Measurements from ENCODE around the gene USP15. TPM values are rescaled to one million over a fixed set of nuclear protein-coding genes. Genes with fewer than 3 reads are reported as not detected.

USP15 gene
- total RNA-seq, 3 donors from 2014 or later (not counting 1 experiment from before 2014, with no cell fraction given), result 188 to 251 (median 197) TPM

- no peak for DNase-seq
- H3K36me3 ChIP-seq (ENCODE audit: control insufficient read depth, insufficient read depth, low read length), result peaks cover 5% of the 10 kb centered on the region
- no peaks in the 10 kb centered on the region for H3K4me1 ChIP-seq (ENCODE audit: control insufficient read depth, insufficient read depth, low read length)
- H3K27me3 ChIP-seq (ENCODE audit: control insufficient read depth, insufficient read depth, low read length), result no peaks in the 10 kb centered on the region
- H3K27me3 Mint-ChIP-seq (ENCODE audit: low read depth in 2 of 2), result no peaks in the 10 kb centered on the region
- no peak for TF ChIP-seq CTCF (IDR thresholded peaks at IDR 0.05)
- no peaks in the 10 kb centered on the region for H3K9me3 ChIP-seq (ENCODE audit: control insufficient read depth, insufficient read depth, low read length)
- peaks cover 49 to 54% of the 10 kb centered on the region in 2 donors for H3K4me1 Mint-ChIP-seq
- no peak for ATAC-seq
- no peak overlapping the region for H3K27ac ChIP-seq (ENCODE audit: low read length)
- H3K9me3 Mint-ChIP-seq, result peaks cover 0 to 2% of the 10 kb centered on the region in 2 donors
- no peaks in the 10 kb centered on the region for H3K36me3 Mint-ChIP-seq
- WGBS (ENCODE audit: insufficient coverage), result 94% methylated on average over 2 of the region's 3 CpGs
- no peak overlapping the region for H3K27ac Mint-ChIP-seq
- intact Hi-C loops (cut with micrococcal nuclease), result no loop called here
- no peak overlapping the region for H3K4me3 Mint-ChIP-seq
- no peak overlapping the region for H3K4me3 ChIP-seq (ENCODE audit: low read length)
These were observed 110.0 kb downstream of the USP15 start for GRCh38 chr12:62370189-62370588.

- intact Hi-C loops (cut with micrococcal nuclease), result no loop called here
- Histone ChIP-seq H3K27me3 (ENCODE audit: control insufficient read depth, insufficient read depth, low read length) (no peaks in the 10 kb centered on the region), H3K9me3 (ENCODE audit: control insufficient read depth, insufficient read depth, low read length) (no peaks in the 10 kb centered on the region), H3K27ac (ENCODE audit: low read length) (no peak overlapping the region), H3K4me1 (ENCODE audit: control insufficient read depth, insufficient read depth, low read length) (no peaks in the 10 kb centered on the region), H3K4me3 (ENCODE audit: low read length) (no peak overlapping the region), H3K36me3 (ENCODE audit: control insufficient read depth, insufficient read depth, low read length) (peaks cover 5% of the 10 kb centered on the region)
- H3K27me3 Mint-ChIP-seq (ENCODE audit: low read depth in 2 of 2), result no peaks in the 10 kb centered on the region
- H3K4me1 Mint-ChIP-seq, result peaks cover 40 to 45% of the 10 kb centered on the region in 2 donors
- no peak for TF ChIP-seq CTCF (IDR thresholded peaks at IDR 0.05)
- peaks cover 0 to 2% of the 10 kb centered on the region in 2 donors for H3K9me3 Mint-ChIP-seq
- no peak for ATAC-seq
- DNase-seq, result no peak
- H3K36me3 Mint-ChIP-seq, result no peaks in the 10 kb centered on the region
- H3K4me3 Mint-ChIP-seq, result no peak overlapping the region
- WGBS (ENCODE audit: insufficient coverage), result 100% methylated on average over 2 of the region's 4 CpGs
- H3K27ac Mint-ChIP-seq, result no peak overlapping the region
These were observed 111.5 kb downstream of the USP15 start for GRCh38 chr12:62371661-62372060.

GRCh38 chr12:62372134-62372533, 111.9 kb downstream of the USP15 start:
- no peak for DNase-seq
- Histone ChIP-seq H3K36me3 (ENCODE audit: control insufficient read depth, insufficient read depth, low read length) (peaks cover 5% of the 10 kb centered on the region), H3K4me1 (ENCODE audit: control insufficient read depth, insufficient read depth, low read length) (no peaks in the 10 kb centered on the region), H3K4me3 (ENCODE audit: low read length) (no peak overlapping the region), H3K27me3 (ENCODE audit: control insufficient read depth, insufficient read depth, low read length) (no peaks in the 10 kb centered on the region), H3K9me3 (ENCODE audit: control insufficient read depth, insufficient read depth, low read length) (no peaks in the 10 kb centered on the region), H3K27ac (ENCODE audit: low read length) (no peak overlapping the region)
- no CpG with 5 or more reads among the region's 2 CpGs for WGBS (ENCODE audit: insufficient coverage)
- H3K27ac Mint-ChIP-seq, result no peak overlapping the region
- no peaks in the 10 kb centered on the region for H3K36me3 Mint-ChIP-seq
- intact Hi-C loops (cut with micrococcal nuclease), result no loop called here
- no peaks in the 10 kb centered on the region for H3K27me3 Mint-ChIP-seq (ENCODE audit: low read depth in 2 of 2)
- no peak for ATAC-seq
- H3K4me1 Mint-ChIP-seq, result peaks cover 37 to 41% of the 10 kb centered on the region in 2 donors
- H3K4me3 Mint-ChIP-seq, result no peak overlapping the region
- H3K9me3 Mint-ChIP-seq, result peaks cover 0 to 2% of the 10 kb centered on the region in 2 donors
- TF ChIP-seq CTCF (IDR thresholded peaks at IDR 0.05), result no peak

- Mint-ChIP-seq H3K36me3 (no peaks in the 10 kb centered on the region), H3K27me3 (ENCODE audit: low read depth in 2 of 2) (no peaks in the 10 kb centered on the region), H3K4me1 (peaks cover 32 to 35% of the 10 kb centered on the region in 2 donors), H3K27ac (no peak overlapping the region), H3K9me3 (peaks cover 0 to 2% of the 10 kb centered on the region in 2 donors), H3K4me3 (no peak overlapping the region)
- Histone ChIP-seq H3K9me3 (ENCODE audit: control insufficient read depth, insufficient read depth, low read length) (no peaks in the 10 kb centered on the region), H3K4me1 (ENCODE audit: control insufficient read depth, insufficient read depth, low read length) (no peaks in the 10 kb centered on the region), H3K36me3 (ENCODE audit: control insufficient read depth, insufficient read depth, low read length) (peaks cover 5% of the 10 kb centered on the region), H3K27me3 (ENCODE audit: control insufficient read depth, insufficient read depth, low read length) (no peaks in the 10 kb centered on the region), H3K4me3 (ENCODE audit: low read length) (no peak overlapping the region), H3K27ac (ENCODE audit: low read length) (no peak overlapping the region)
- no CpG with 5 or more reads among the region's 1 CpG for WGBS (ENCODE audit: insufficient coverage)
- intact Hi-C loops (cut with micrococcal nuclease), result no loop called here
- DNase-seq (no peak), ATAC-seq (no peak)
- TF ChIP-seq CTCF (IDR thresholded peaks at IDR 0.05), result no peak
These were observed 112.6 kb downstream of the USP15 start for GRCh38 chr12:62372825-62373224.
